HuH-7.5 (cell line): ENCODE data around the gene FSIP2.
A peak's percentile ranks its signal among the peaks of the same experiment; 100 is the strongest.

Experiments used
- DNase-seq: peaks from one replicate; pipeline ENCODE4 v3.0.0; 2011; ENCODE audit warnings: low spot score

FSIP2 gene

GRCh38 chr2:185738679-185739472 is at the start of gene FSIP2:
Gene FSIP2, plus strand, starts transcription at chr2:185738804. Its CDS starts 91 bp downstream, at chr2:185738895.
- peak; percentile 71 for DNase-seq

GRCh38 chr2:185689906-185690539 is 48.6 kb upstream of the FSIP2 start:
- DNase-seq, result no peak

GRCh38 chr2:185695711-185696235 is 42.8 kb upstream of the FSIP2 start:
- DNase-seq, result no peak

GRCh38 chr2:185700883-185701282 is 37.7 kb upstream of the FSIP2 start:
- no peak for DNase-seq

GRCh38 chr2:185734658-185735057 is 3.9 kb upstream of the FSIP2 start:
- no peak for DNase-seq

- no peak for DNase-seq
Observed at GRCh38 chr2:185736210-185736609, 2.4 kb upstream of the FSIP2 start.

GRCh38 chr2:185745864-185746859 is 7.6 kb downstream of the FSIP2 start:
- DNase-seq, result no peak

- DNase-seq, result no peak
Observed at GRCh38 chr2:185757356-185757755, 18.8 kb downstream of the FSIP2 start.

GRCh38 chr2:185771396-185771795 is 32.8 kb downstream of the FSIP2 start:
- no peak for DNase-seq

- no peak for DNase-seq
Observed at GRCh38 chr2:185780890-185781289, 42.3 kb downstream of the FSIP2 start.

- DNase-seq, result peak; percentile 6
Observed at GRCh38 chr2:185782223-185782769, 43.7 kb downstream of the FSIP2 start.

GRCh38 chr2:185785156-185785555 is 46.6 kb downstream of the FSIP2 start:
- DNase-seq, result no peak

- no peak for DNase-seq
Observed at GRCh38 chr2:185785851-185786473, 47.4 kb downstream of the FSIP2 start.

- DNase-seq, result no peak
Observed at GRCh38 chr2:185787227-185788145, 48.9 kb downstream of the FSIP2 start.

- DNase-seq, result no peak
Observed at GRCh38 chr2:185790361-185790760, 51.8 kb downstream of the FSIP2 start.

- no peak for DNase-seq
Observed at GRCh38 chr2:185793532-185794345, 55.1 kb downstream of the FSIP2 start.

- DNase-seq, result no peak
Observed at GRCh38 chr2:185796758-185797157, 58.2 kb downstream of the FSIP2 start.

GRCh38 chr2:185802926-185803325 is 64.3 kb downstream of the FSIP2 start:
- DNase-seq, result no peak

GRCh38 chr2:185806783-185807182 is 68.2 kb downstream of the FSIP2 start:
- DNase-seq, result no peak
